ENCODE measurements around the gene WIF1.

DNA sequence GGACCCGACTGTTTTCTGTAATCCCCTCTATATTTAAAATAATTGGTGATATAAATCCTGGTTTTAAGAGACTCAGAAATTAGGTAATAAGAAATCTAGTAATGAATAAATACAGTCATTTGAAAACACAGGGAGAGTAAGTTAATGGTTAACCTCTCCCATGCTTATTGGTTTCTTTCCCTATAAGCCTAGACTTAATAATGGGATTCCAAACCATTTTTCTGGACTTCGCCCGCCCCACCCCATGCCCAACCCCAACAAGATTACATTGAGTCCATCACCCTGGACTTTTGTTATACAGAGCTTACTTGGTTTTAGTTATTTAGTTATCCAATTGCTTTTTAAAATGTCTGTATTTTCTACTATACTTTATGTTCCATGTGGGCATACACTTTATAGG, 98.7 kb downstream of the WIF1 start:
- TF ChIP-seq CTCF (IDR thresholded peaks at IDR 0.05), result no peak
- TF ChIP-seq POLR2A (IDR thresholded peaks at IDR 0.05), result no peak
